Fibroblast of the aortic adventitia (primary cell): ENCODE results near the gene ZNF318. TPM values are rescaled to one million over a fixed set of nuclear protein-coding genes. Genes with fewer than 3 reads are reported as not detected.
"Not testable (repeated sequence)": the region's sequence is repeated elsewhere in the genome, so short reads cannot be mapped to it uniquely, and the experiment has no call there.

Source experiments
- DNase-seq: peaks from one replicate; pipeline ENCODE4 v3.0.0-alpha.2; 2010; ENCODE audit warnings: low read depth
- H3K4me3 ChIP-seq: 2 replicates; pipeline ENCODE4 v1.5.1; 2011; ENCODE audit warnings: low read depth, mild to moderate bottlenecking, control low read depth, low read length, moderate library complexity
- total RNA-seq: library from RNA; depleted of rRNA; stranded (reverse); fragments of >200 nt; gene quantifications from 2 replicates; pipeline ENCODE4 v1.2.3, GENCODE V29; 2012; ENCODE audit warnings: low replicate concordance
- TF ChIP-seq, protein P1 (sequence below): IDR thresholded peaks from 2 replicates; pipeline ENCODE4 v1.5.1; 2011; ENCODE audit warnings: mild to moderate bottlenecking, low read length, control low read depth, inconsistent platforms; ENCODE audit not compliant: insufficient read depth

ZNF318 gene
- total RNA-seq, 1 donor = 14.2 TPM

- no peak overlapping the region for H3K4me3 ChIP-seq
- TF ChIP-seq, protein P1, sequence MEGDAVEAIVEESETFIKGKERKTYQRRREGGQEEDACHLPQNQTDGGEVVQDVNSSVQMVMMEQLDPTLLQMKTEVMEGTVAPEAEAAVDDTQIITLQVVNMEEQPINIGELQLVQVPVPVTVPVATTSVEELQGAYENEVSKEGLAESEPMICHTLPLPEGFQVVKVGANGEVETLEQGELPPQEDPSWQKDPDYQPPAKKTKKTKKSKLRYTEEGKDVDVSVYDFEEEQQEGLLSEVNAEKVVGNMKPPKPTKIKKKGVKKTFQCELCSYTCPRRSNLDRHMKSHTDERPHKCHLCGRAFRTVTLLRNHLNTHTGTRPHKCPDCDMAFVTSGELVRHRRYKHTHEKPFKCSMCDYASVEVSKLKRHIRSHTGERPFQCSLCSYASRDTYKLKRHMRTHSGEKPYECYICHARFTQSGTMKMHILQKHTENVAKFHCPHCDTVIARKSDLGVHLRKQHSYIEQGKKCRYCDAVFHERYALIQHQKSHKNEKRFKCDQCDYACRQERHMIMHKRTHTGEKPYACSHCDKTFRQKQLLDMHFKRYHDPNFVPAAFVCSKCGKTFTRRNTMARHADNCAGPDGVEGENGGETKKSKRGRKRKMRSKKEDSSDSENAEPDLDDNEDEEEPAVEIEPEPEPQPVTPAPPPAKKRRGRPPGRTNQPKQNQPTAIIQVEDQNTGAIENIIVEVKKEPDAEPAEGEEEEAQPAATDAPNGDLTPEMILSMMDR = no peak
- no peak for DNase-seq
These were observed 64.6 kb downstream of the ZNF318 start for GRCh38 chr6:43304882-43305281.

- TF ChIP-seq, protein P1 = no peak
- H3K4me3 ChIP-seq = no peak overlapping the region
- no peak for DNase-seq
These were observed 65.1 kb downstream of the ZNF318 start for GRCh38 chr6:43304361-43304760.

DNA sequence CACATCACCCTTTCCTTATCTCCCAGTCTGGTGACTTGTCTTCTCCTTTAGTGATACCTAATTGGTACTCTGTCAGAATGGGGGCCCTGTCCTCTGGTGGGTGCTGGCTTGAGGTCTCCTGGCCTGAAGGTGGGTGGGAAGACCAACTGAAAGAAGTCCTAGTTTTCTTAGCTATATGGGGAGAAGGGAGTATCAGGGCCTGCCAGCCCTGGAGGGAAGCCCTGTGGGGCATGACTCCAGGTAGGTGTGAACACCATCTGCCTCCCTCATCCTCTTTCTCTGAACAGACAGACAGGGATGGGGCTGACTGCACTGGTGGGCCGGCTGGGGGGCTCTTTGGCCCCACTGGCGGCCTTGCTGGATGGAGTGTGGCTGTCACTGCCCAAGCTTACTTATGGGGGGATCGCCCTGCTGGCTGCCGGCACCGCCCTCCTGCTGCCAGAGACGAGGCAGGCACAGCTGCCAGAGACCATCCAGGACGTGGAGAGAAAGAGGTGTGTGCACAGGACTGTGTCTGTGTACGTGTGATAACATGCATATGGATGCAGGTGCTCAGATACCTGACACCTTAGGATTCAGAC, 65.6 kb downstream of the ZNF318 start:
- H3K4me3 ChIP-seq = no peak overlapping the region
- DNase-seq = no peak
- TF ChIP-seq, protein P1 = no peak

DNA sequence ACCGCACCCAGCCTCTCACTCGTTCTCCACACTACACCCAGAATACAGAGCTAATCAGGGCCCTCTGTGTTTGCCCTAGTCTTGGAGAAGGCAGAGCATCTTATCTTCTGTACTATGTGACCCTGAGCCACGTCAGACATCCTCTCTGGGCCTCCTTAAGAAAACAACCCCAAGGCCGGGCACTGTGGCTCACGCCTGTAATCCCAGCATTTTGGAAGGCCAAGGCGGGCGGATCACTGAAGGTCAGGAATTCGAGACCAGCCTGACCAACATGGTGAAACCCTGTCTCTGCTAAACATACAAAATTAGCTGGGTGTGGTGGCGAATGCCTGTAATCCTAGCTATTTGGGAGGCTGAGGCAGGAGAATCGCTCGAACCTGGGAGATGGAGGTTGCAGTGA, 66.4 kb downstream of the ZNF318 start:
- not testable (repeated sequence) for DNase-seq, H3K4me3 ChIP-seq

- DNase-seq = no peak
- TF ChIP-seq, protein P1 = no peak
- no peak overlapping the region for H3K4me3 ChIP-seq
These were observed 67.3 kb downstream of the ZNF318 start for GRCh38 chr6:43302126-43302525.

GRCh38 chr6:43301081-43301870, 68.2 kb downstream of the ZNF318 start:
- H3K4me3 ChIP-seq = no peak overlapping the region
- DNase-seq = no peak
- TF ChIP-seq, protein P1 = no peak

- no peak for DNase-seq
- H3K4me3 ChIP-seq = no peak overlapping the region
- TF ChIP-seq, protein P1 = no peak
These were observed 69.8 kb downstream of the ZNF318 start for GRCh38 chr6:43299338-43300293.
